Islet of Langerhans (tissue), 1 donor: ENCODE results near the gene TUSC2.
"Not testable (repeated sequence)": the region's sequence is repeated elsewhere in the genome, so short reads cannot be mapped to it uniquely, and the experiment has no call there.

ENCODE experiments used
- FAIRE-seq: peaks from one replicate; lab custom pipeline; 2011; peaks lifted over from hg19 to GRCh38; lab: Jason Lieb, UNC

TUSC2 gene

DNA sequence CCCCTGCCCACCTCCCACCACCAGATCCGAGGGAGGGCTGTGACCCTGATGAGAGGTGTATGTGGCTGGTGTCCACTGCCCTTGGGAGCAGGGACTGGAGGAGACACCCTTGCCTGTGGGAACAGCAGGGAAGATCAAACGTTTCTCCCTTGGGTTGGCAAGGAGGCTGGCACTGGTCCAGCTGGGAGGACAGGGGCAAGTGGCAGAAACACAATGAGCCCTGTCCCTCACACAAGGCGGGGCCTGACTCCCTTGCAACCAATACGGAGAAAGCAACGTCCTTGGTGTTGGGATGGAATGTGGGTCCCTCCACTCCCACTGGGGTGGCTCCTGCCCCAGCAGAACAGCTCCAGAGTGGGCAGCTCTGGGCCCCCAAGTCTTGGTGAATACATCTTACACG, 10.7 kb downstream of the TUSC2 start:
- no peak for FAIRE-seq

DNA sequence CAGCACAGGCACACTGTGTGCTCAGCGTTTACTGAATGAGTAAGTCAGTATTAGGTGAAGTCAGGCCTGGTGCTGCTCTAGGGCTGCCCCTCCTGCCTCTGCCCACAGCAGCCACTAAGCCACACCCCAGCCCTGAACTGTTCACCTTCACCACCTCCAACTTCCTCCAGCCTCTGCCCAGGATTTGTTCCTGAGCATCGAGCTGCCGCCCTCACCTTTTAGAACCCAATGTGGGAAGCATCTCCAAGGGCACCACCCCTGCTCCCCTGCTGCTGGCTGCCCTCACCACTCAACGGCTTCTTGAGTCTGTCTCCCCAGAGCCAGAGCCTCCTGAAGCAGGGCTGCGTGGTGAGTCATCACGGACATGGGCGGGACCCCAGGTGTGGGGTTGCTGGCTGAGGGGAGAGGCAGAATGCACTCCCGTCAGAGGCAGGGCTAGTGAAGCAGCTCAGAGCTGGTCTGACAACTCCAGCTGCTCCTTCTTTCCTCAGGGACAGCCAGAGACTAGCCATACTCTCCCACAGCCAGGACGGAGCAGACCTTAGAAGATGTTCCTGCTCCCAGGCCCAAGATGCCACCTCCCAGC, 11.3 kb downstream of the TUSC2 start:
- no peak for FAIRE-seq

DNA sequence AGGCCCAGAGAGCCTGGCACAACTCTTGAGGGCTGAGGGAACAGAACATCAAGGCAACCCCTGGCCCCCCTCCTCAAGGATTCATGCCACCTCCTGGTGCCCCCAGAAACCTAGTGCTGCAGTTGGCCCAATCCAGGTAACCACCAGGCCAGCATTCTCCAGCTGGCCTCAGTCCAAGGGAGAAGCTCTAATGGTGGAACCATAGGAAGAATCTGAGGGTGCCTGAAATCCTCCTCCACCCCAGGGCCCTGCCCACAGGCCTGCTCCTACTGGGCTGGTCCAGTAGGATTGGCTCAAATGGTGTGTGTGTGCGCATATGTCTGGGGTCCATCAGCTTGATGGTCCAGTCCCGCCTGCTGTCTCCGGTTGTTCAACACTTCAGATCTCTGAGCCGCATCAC, 13.2 kb downstream of the TUSC2 start:
- FAIRE-seq = no peak

DNA sequence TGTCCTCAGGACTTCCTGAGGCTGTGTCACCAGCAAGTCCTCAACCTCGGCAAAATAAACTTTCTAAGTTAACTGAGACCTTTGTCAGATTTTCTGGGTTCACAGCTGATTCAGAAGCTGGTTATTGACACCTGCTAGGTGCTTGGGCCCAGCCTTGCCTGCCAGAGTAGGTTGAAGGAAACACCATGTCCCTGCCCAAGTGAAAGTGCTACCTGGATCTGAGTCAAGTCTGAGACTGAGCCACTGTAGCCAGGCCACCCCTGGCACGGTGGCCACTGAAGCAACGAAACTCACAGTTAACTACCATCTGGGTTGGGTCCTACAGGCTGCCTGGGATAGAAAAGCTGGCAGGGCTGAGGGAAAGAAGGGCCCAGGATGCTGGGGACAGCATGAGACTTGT, 13.7 kb downstream of the TUSC2 start:
- FAIRE-seq = no peak

DNA sequence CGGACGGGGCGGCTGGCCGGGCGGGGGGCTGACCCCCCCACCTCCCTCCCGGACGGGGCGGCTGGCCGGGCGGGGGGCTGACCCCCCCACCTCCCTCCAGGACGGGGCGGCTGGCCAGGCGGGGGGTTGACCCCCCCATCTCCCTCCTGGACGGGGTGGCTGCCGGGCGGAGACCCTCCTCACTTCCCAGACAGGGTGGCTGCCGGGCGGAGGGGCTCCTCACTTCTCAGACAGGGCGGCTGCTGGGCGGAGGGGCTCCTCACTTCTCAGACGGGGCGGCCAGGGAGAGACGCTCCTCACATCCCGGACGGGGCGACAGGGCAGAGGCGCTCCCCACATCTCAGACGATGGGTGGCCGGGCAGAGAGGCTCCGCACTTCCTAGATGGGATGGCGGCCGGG, 16.0 kb downstream of the TUSC2 start:
- not testable (repeated sequence) for FAIRE-seq

DNA sequence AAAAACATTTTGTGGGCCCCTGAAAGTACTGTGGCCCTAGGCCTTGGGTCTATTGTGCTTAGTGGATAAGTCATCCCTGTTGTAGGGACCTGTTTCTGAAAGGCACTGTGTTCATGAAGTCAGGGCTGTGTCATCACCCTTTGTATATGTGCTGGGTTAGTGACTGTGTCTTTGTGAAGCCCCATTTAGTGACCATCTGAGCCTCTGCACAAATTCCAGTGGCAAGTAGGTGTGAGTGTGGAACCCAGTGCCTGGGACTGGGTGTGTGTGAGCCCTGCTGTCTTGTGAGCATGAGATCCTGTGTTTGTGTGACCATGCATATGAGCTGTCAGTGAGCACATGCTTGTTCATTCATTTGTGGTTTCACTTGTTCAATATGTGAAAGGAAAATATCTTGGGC, 23.4 kb downstream of the TUSC2 start:
- no peak for FAIRE-seq

DNA sequence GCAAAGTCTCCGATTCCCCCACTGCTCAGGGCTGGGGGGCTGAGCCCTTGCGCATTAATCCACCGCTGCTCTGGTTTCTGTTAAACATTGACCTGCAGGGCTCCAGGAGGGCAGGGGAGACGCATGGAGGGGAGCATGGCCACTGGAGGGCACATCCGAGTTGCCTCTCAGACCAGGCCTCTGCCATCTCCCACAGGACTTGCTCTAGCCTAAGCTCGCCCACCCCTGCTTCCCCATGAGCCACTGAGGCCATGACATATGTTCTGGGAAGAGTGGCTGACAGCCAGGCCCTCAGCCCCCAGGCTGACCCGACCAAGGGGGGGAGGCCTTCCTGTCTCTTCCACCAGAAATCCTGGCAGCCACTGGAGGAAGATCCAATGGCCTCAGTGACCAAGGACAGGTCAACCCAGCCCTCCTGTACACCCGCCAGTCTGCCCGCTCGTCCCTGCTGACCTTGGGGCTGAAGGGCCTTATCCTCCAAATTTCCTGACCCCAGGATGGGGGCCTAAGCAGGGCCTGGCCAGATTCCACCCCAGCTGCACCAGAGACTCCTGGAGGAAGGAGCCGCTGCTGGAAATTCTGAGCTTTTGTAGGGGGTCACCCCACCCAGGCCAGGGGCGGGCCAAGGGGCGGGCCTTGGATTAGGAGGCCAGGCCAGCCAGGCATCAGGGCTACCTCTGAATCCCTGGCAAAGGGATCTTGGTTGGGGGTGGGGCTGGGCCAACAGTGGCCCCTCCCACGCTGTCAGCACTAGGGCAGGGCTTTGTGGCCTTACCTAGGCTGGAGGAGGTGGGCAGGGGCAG, 24.8 kb downstream of the TUSC2 start, which contains the start of gene HYAL1:
Gene HYAL1, minus strand, starts transcription at position 562 of the 803 bp plus-strand sequence. CDS start 618 bp downstream, outside the sequence.
- FAIRE-seq = no peak

DNA sequence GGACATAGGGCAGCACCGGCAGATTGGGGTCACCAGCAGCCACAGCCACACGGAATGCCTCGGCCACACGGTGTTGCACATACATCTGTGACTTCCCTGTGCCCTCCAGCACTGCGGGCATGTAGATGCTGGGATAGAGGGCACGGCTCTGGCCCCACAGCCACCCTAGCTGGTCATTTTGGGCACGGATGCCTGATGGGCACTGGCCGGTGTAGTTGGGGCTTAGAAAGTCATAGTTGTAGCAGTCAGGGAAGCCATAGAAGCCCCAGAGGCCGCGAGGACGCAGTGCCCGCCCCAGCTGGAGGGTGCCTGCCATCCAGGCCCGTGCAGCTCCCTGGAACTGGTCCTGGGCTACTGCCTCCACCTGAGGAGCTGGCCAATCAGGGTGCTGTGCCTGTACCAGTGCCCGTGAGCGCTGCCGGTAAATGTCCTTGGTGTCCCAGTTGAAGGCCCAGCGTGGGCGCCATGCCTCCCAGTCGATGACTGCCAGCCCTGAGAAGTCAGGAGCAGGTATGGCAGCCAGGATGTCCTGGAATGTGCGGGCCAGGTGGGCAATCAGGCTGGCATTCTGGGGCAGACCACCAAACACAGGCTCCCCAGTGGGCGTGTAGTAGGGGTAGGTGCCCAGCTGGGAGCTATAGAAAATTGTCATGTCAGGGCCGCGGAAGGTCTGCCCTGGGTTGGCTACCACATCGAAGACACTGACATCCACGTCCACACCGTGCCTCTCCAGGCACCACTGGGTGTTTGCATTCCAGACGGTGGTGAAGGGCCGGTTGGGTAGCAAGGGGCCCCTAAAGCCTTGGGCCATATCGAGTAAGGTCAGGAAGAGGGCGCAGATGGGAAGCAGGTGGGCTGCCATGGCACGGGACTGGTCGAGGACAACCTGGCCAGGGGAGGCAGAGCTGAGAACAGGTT, 25.7 kb downstream of the TUSC2 start:
- no peak for FAIRE-seq

DNA sequence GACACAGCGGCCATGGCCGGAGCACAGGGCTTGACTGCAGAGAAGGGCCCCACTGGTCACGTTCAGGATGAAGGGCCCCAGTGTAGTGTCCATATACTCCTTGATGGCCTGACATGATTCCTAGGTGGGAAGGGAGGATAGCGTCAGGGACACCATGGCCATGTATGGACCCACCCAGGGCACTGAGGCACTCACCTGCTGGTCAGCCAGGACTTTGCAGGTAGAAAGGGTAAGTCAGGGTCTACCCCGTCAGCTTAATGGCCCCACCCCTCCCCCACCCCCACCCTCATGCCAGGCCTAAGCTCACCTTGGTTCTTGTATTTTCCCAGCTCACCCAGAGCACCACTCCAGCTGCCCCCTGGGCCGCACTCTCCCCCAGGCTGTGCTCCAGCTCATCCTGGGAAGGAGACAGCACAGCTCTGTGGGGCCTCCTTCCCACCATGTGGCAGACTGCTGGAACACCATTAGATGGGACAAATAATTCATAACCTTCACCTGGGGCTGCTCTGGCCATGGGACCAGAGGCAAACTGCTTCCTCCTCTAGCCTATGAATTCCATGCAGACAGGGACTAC, 27.3 kb downstream of the TUSC2 start:
- FAIRE-seq = no peak

DNA sequence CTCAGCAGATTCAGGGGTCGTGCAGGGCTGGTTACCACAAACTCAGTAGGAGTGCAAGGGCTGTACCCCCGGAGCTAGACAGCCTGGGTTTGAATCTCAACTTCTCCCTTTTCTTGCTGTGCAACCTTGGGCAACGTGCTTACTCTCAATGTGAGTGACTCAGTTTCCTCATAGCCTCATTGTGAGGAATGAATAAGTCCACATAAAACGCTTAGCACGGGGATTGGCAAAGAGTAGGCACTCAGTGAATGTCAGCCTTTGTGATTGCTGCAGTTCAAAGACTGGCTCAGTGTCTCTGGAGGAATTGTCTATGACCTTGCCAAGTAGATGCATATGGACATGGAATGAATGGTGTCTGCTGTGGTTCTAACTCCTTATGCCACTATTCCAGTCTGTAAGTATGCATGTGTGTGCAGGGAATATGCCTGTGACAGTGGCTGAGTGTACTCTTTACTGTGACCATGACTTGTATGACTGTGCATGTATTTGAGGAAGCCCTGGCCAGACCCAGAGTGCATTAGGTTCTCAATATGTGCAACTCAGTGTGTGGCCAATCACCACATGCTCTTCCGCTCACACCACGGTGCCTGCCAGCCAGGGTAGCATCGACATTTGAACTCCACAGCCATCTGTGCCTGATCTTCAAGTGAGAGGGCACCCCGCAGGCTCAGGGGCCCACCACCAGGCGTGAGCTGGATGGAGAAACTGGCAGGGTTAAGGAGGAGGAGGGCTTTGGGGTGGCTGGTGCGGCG, 27.9 kb downstream of the TUSC2 start:
- FAIRE-seq = no peak

DNA sequence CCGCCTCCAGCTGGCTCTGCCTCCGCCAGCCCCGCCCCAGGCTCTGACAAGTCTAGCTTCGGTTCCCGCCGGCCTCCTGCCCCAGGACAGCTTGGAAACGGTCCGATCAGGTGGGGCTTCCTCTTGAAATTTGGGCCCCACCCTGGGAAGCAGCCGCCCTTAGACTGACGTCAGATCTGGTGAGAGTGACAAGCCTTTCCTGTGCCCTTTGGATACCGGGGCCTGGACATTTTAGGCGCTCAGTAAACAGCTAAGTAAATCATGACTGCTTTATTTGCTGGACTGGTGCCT, 28.4 kb downstream of the TUSC2 start:
- FAIRE-seq = no peak

DNA sequence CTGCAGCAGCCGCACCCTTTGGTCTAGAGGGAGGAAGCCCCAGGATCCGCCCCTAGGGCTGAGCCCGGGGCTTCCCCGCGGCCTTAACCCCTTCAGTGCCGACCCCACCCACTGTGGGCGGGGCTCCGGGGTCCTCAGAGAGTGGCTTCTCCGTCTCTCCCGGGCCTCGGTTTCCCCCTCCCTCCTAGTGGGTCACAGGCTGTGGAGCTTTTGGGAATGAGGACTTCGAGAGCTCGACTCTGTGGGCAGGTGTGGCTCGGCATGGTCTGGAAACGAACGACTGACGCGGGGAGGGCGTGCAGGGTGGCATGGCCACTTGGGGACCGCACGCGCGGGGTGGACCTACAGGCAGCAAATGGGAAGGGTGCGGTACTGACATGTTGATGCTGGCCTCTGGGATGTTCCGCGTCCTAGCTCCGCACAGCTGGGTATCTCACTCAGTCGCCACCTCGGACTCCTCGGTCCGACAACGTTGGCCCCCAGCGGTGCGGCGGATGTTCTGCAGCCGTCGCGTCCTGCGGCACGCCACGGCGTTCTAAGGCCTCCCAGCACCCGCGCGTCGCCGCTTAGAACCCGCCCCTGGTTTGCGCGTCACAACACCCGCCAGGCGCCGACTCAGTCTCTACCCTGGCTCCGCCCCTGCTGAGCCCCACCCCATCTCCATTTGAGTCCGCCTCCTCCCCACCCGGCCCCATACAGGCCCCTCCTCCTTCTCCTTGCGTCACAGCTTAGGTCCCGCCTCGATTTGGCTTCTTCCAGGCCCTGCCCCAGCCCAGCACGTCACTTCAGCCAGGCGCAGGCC, 29.0 kb downstream of the TUSC2 start, which contains the start of the genes HYAL3 and NAA80:
Gene HYAL3, minus strand, starts transcription at position 570 of the 802 bp plus-strand sequence. CDS start 3,803 bp downstream, outside the sequence.
Gene NAA80, minus strand, starts transcription at position 570 of the 802 bp plus-strand sequence. CDS start 1,942 bp downstream, outside the sequence.
- peak; percentile 56 for FAIRE-seq

DNA sequence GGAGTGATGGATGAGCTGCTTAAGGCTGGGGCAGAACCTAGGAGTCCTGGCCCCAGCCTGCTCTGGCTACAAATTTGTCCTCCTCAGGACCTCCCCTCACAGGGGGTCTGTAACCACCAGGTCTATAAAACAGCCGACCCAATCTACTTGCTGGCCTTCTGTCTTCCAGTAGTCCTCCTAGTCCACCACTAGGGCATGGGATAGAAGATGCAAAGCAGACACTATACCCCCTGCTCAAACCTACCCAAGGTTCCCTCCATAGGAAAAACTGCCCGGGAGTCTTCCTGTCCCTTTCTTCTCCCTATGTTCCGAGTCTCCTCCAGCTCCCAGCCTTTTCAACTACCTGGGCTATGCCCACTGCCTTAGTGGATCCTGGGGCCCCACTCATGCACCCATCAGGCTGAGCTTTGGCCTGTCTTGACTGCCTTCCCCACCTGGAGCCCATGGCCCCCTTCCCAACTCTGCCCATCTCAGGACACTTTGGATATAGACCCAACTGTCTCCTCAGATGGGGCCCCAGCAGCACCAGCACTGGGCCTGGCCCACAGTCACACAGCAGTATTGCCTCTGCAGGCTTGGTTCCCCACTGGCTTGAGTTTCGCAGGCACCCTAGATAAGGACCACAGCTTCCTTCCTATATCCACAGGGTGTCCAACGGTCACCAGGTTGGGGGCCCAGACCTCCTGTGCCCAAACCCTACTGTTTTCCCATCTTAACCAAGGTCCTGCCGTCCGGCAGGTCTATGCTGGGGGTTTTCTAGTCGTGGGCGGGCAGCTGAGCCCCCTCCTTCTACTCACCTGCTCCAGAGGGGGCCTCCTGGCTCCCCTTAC, 29.9 kb downstream of the TUSC2 start:
- no peak for FAIRE-seq

DNA sequence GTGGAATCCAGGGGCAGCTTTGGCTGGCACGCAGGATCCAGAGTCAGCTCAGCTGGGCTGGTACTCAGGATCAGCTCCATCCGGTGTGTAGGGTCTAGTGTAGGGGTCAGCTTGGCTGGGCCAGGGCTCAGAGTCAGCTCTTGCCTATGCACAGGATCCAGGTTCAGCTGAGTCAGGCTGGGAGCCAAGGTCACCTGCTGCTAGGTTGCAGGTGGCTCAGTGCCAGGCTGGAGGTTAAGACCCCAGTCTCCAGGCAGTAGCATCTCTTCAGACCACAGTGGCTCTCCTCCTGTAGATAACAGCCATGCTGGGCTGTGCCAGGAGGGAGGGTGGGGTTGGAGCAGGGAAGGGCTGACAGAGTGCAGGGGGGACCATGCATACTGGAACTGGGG, 30.6 kb downstream of the TUSC2 start:
- no peak for FAIRE-seq

DNA sequence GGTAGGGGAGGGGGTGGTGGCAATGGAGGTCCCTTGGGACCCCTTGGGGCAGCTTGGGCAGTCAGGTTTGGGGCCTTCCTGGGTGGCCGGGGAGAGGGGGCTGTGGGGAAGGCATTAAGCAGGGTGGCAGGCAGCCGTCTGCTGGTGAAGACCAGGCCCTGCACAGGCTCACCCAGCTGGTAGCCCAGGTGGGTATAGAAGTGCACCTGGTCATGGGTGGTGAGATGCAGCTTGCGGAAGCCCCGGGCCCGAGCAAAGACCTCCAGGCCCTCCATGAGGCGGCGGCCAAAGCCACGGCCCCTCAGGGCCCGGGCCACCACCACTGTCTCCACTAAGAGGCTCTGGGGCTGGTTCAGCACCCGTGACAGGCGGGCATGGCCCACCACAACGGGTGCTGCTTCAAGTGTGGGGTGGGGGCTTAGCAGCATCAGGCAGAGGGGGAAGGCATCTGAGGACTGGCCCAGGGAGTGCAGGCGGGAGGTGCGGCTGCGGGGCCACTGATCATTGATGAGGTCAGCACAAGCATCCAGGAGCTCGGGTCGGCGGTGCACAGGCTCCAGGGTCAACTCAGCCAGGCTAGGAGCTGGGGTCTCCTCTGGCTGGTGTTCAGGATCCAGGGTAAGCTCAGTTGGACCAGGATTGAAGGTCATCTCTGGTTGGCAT, 31.2 kb downstream of the TUSC2 start:
- no peak for FAIRE-seq

DNA sequence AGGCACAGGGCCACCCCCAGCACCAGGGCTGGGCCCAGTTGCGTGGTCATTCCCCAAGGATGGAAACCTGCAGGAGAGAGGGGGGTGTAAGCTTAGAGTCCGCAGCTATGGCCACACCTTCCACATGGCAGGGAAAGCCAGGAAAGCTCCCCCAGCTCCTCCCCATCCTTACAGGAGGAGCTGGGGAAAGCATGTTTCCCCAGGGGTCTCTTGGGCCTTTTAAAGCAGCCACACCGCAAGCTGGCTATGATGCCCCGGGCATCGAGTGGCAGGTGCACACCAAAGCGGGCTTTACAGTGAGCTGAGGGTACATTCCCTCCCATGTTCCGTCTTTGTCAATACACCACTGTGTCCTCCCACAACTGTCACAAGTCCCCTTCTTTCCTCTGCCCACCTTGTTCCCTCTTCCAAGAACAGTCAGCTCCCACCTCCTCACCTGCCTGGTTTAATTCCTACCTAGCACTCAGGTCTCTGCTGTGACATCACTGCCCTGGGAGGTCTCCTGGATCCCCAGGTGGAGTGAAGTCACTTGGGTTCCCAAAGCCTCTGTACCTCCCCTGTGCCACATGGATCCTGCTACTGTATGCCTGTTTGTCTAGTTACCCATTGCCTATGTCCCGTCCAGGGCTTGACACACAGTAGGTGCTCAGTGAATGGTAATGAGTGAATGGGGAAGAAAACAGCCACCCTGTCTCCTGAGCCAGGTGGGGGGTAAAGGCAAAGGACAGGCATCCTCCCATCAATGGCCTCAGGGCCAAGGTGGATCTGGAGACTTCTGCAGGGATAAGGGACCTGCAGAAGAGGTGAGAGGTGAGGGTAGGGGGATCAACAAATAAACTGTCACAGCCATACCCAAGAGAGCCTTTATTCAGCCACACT, 32.2 kb downstream of the TUSC2 start:
- FAIRE-seq = no peak

DNA sequence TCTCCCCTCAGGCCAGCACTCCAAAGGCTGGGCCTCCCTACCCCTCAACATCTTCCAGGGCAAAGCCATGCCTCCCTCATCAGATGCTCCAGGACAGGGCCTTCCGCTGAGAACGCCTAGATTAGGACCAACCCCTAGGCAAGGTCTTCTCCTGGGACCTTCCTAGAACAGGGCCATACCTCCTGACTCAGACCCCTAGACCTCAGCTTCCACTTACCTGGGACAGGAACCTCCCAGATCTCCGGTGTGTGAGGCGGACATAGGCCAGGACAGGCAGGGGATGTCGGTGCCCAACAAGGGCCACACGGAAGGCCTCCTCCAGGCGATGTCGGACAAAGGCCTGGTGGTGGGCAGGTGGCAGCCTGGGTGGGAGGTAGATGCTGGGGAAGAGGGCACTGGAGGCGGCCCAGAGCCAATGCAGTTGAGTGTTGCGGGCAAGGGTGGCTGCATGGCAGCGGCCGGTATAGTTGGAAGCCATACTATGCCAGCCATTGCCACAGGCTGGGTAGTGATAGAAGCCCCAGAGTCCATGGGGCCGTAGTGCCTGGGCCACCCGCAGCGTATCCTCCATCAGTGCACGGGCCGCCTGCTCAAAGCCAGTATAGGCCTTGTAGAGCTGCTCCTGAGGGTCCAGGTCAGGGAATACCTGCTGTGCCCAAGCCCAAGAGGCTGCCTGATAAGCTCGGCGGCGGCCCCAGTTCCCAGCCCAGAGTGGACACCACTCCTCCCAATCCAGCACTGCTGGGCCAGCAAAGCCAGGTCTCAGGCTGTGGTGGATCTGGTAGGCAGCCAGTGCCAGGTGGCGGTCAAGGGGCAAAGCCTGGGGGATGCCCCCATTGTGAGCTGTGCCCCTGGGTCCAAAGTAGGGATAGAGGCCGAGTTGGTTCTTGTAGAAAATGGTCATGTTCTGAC, 33.3 kb downstream of the TUSC2 start:
- no peak for FAIRE-seq
